Activated CD4-positive, alpha-beta T cell treated with anti-CD3 and anti-CD28 coated beads, Interleukin-2, amount 50 U/mL, for 4 hours (primary cell): ENCODE results near the gene RAD54L.
"Not testable (repeated sequence)": the region's sequence is repeated elsewhere in the genome, so short reads cannot be mapped to it uniquely, and the experiment has no call there.

Experiments
- DNase-seq, 2 experiments: peaks; one replicate each; pipeline ENCODE4 v3.0.0-alpha.2; 2020

Gene RAD54L

DNA sequence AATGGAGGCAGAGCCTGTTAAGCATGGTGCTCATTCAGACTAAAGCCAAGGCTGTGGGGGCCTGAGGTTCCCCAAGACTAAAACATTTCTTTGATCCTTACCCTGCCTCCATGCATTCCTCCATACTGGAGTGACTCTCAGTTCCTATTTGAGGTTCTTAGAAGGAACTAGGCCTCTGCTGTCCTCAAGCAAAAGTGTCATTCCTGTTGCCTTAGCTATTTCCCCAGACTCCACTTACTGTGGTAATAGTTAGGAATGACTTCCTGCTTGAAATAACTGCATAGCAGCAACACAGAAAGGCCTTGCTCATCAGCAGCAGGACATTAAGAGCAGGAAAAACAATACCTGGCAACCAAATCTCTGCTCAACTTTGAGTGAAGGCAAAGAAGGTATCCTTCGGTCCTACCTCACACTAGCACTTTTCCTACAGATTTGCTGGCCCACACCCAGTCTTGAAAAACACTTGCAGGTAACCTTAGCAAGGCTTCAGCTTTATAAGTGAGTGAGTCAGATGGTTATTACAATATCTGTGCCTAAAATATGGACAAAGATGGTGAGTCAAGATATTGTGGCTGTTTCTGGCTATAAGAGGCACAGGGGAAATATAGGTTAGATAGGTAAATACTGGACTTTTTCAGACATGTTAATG, 41.0 kb downstream of the RAD54L start:
- DNase-seq: no peak

DNA sequence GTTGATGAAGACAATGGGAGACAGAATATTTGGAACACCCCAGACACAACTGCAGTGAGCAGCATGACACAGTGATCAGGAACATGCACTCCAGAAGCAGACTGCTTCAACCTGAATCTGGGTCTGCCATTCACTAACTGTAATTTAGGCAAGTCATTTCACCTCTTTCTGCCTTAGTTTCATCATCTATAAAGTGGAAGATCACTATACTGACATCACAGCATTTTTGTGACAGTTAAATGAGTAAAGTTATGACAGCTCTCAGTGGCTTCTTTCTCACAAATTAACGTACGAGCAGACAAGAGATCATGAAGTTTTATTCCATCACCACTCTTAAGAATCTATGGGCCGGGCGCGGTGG, 41.6 kb downstream of the RAD54L start:
- DNase-seq: no peak

DNA sequence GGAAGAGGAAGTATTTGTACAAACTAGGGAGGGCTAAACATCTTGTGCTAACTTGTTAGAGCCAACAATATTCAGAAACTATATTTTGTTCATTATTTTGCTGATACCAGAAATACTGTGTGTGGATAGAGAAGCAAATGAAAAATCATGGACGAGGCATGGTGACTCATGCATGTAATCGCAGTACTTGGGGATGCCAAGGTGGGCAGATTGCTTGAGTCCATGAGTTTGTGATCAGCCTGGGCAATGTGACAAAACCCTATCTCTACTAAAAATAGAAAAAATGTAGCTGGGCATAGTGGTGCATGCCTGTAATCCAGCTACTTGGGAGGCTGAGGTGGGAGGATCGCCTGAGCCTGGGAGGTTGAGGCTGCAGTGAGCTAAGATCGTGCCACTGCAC, 42.4 kb downstream of the RAD54L start:
- no peak for DNase-seq

DNA sequence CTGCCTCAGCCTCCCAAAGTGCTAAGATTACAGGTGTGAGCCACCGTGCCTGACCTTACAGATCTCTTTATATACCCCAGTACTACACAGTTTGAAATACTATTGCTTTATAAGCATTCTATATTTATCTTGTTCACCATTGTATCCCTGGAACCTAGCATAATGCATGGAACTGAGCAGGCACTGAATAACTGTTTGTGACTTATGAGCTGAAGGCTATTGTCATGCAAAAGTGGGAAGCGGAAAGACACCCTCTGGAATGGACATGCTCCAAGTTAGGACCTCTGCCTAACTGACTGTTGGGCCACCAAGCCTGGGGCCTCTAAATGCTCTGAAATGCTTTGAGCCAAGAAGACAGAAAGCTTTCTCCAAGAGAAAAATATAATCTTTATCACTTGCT, 47.7 kb downstream of the RAD54L start:
- DNase-seq: no peak

DNA sequence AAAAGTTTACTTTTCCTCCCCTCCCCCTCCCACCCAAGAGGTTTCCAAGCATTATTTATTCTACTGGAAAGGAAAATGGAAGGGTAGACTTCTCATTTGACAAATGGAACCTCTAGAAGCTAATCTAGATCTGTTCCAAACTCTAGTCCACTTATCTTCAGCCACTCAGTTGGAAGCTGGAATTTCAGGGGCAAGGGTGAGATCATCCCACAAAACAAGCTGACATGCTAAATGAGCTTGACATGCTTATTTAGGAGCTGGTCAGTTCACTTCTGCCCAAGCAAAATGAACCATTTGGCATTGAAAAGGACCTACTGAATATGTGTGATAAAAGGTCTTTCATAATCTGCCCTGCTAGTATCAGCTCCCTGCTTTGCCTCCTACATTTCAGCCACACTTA, 50.8 kb downstream of the RAD54L start:
- no peak for DNase-seq

DNA sequence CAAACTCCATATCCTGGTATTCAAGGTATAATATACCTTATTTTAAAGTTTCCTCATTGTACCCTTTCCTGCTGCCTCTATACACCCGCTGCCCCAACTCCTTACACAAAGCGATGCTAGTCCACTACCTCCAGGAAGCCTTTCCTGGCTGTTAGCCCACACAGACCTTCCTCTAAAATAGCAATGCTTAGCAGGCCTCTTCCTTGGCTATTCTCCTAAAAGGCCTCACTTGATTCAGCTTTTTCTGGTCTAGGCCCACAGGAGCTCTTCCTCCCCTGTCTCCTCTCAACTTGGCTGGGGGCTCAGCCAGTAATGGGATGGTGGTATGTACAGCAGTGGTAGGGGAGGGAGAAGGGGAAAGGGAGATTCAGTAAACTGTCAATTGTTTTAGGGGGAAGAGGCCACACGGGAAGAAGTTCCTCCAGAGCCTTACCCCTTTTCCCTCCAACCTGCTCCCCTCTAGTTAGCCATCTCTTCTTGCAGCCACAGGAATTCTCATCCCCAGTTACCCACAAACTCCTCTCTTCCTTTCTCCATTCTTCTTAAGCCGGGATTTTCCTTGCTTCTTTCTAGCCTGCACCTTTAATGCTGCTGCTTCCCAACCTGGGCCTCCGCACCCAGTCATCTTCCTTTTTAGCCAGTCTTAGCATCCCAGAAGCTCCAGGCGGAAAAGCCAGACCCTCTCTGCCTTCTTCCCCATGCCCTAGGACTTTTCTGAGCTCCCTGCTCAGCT, 53.3 kb downstream of the RAD54L start:
- no peak for DNase-seq

DNA sequence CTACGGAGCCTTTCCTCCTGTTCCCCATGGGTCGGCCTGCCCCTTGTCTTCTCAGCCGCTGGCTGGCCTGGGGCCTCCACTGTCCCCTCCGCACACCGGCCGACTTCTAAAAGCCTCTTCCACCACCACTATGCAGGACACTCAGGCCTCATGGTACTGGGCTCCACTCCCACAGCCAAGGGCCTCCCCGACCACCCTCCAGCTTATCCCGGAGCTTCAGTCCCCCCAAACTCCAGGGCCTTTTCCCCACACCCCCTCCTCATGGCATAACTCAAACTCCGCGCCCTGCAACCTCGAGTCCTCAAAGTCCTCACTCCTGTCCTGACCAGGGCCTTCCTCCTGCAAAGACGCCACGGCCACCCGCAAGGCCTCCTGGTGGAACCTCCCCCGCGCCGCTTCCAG, 53.8 kb downstream of the RAD54L start:
- no peak for DNase-seq

DNA sequence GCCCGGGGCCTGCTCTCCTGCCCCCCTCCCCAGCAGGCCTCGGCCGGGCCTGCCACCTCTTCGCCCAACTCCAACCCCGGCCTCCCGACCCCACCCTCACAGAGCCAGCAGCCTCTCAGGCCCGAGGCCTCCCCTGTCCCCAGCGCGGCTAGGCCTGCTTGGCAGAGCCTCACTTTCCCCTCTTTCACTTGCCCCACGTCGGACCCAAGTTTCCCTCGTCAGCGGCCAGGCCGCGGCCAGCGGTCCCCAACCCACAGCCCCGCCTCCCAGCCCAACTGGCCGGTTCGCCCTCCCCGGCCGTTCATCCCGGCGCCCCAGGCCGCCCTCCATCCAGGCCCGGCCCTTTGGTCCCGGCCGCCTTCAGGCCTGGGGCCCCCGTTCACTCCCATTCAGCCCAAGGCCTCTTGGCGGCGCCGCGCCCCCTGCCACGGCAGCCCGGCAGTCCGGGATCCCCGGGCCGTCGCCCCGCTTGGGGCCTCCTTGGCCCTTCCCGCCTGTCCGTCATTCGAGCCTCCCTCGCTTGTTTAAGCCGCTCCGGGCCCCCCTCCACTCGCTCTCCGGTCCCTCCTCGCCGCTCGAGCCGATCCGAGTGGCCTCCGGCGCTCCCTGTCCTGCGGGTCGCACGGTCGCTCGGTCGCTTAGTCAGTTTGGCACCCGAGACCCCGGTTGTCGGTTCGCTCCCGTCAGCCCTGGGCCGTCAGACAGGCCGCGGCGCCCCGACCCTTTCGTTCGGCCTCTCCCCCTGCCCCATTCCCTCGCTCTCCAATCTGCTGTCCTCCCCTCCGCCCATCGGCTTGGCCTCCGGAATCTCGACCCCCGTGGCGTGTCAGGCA, 54.5 kb downstream of the RAD54L start:
- DNase-seq: peak; percentile 29 to 32

DNA sequence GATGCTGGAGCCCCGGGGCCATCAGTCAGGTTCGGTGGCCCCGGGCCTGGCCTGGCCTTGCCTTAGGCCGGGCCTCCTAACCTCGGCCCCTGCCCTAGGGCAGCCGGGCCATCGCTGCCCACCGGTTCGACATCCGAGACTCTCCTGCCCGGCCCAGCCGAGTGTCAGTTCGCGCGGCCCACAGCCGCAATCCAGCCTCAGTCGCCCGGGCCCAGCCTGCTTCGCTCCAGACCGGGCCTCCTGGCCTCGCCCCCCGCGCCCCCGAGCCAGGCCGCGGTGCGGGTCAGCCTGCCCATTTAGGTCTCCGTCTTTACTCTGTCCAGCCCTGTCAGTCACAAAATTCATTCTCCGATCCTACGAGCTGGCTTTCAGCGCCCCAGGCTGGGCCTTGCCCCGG, 55.1 kb downstream of the RAD54L start:
- DNase-seq: no peak

DNA sequence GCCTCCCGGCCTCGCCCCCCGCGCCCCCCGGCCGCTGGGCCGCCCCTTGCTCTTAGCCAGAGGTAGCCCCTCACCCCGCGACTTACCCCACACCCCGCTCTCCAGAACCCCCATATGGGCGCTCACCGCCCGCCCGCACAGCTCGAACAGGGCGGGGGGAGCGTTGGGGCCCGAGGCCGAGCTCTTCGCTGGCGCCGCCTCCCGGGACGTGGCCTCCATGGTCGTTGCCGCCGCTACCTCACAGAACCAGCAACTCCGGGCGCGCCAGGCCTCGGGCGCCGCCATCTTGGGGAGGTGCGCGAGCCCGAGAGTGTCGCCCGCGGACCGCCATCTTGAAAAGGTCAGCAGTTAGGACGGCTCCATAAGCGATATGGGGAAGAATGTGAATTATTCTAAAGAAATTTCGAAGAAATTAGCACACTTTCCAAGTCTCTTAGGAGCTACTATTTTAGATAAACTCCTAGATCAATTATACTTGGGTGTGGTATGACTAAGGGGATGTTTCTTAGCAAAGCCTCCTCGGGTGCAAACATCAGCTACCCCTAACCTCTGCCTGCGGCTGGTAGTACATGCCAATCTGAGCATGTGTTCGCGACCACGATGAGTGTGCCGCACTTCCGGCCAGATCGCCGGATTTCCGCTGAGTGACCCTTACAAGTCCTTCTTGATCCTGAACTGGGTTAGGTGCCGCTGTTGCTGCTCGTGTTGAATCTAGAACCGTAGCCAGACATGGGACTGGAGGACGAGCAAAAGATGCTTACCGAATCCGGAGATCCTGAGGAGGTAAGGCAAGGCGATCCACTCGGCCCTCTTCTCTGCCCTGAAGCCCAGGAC, 55.7 kb downstream of the RAD54L start, which contains the start of the genes LRRC41 and UQCRH:
Gene LRRC41 (minus strand): TSS at position 579 of the 834 bp plus-strand sequence. CDS start 294 bp downstream, at position 285.
Gene UQCRH (plus strand): TSS at position 661 of the 834 bp plus-strand sequence. CDS start 69 bp downstream, at position 730.
- peak; percentile 90 for DNase-seq

DNA sequence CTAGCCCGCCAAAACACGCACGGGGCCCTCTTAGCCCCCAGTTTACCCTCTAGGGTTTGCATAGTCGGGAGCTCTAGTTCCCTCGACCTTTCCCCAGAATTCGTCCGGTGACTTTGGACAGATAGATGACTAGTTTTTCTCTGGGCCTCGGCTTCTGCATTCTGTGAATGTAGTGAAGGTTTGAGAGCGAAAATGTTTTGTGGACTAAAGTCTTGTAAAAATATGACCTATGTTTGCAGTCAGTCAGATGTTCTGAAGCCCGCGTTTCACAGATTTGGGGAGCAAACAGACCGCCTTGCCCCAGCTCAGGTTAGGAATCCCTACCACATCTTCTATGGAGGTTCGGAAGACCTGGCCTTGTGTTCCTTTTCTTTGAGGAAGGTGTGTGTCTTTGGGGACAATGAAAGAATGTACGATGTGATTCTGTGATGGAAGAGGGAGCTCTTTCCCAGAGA, 56.3 kb downstream of the RAD54L start:
- no peak for DNase-seq

DNA sequence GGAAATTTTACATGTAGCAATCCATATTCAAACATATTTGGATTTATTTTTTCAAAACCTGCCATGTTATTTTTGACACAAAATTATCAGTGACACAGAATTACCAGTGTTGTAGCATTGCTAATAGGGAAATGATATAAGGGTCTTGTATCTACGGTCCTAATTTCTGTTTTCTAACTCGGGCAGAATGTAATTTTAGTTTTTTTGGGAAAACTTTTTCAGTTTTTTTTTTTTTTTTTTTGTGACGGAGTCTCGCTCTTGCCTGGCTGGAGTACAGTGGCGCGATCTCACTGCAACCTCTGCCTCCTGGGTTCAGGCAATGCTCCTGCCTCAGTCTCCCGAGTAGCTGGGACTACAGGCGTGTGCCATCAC, 58.6 kb downstream of the RAD54L start:
- DNase-seq: no peak

DNA sequence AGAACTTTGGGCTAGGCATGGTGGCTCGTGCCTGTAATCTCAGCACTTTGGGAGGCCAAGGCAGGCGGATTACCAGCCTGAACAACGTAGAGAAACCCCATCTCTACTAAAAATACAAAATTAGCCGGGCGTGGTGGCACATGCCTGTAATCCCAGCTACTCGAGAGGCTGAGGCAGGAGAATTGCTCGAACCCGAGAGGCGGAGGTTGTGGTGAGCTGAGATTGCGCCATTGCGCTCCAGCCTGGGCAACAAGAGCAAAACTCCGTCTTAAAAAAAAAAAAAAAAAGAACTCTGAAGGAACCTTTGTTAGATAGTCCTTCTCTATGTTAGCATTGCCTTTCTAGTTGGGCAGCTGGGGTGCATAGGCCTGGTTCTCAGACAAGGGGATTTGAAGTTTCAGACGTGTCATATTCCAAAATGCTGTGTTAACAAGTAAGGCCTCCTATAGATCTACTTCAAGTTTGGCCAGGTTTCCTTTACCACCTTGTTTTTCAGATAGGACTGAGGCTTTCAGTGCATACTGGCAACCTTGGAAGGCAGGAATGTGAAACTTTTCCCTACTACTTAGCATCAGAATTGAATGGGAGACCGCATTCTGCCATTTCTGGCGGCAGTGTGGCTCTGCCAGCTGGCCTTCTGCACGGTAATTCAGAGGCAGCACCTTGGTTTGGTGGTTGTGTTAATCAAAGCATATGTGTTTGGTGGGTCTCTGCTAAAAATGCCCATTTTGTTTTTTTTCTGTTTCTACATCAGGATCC, 62.0 kb downstream of the RAD54L start:
- DNase-seq: no peak

DNA sequence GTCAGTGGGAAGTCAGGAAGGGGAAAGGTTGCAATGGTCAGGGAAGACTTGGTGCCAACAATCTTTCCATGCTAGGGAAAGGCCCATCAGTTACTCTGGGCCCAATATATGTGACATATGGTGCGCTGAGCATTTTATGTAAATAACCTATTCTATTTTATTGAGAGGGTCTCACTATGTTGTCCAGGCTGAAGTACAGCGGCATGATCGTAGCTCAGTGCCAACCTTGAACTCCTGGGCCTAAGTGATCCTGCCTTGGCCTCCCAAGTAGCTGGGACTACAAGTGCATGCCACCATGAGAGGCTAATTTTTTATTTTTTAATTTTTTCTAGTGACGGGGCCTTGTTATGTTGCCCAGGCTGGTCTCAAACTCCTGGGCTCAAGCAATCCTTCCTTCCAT, 62.8 kb downstream of the RAD54L start:
- no peak for DNase-seq

DNA sequence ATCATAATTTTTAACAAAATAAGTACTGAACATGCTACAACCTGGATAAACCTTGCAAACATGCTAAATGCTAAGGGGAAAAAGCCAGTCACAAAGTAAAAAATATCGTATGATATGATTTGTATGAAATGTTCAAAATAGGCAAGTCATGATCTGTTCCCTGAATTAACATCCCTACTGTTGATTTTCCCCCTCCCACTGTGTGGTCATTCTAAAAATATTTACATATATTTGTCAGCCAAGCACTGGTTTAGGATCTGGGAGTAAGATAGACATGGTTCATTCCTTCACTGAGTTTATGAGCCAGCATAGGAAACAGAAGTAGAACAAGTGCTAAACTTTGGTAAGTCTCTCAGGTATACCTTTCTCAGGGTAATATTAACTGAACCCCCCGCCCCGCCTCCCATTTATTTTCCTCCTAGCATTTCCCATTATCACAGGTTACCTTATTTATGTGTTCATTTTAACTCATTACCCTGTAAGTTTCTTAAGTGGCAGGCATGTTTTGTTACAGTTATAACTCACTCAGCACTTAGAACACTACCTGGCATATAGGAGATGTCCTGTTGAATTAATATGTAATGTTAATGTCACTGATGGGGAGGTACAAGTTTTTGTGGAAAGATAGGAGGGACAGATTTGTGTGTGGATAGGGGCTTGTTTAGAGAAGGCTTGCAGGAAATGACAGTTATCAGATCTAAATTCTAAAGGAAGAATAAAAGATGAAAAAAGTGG, 68.3 kb downstream of the RAD54L start:
- DNase-seq: no peak

DNA sequence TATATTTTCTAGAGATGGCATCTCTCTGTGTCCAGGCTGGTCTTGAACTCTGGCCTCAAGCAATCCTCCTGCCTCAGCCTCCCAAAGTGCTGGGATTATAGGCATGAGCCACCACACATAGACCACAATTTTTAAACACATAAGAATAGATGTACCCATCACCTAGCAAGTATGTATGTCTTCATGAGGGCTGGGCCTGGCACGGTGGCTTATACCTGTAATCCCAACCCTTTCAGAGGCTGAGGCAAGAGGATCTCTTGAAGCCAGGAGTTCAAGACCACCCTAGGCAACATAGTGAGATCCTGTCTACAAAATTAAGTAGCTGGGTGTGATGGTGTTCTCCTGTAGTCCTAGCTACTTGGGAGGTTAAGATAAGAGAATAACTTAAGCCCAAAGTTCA, 69.8 kb downstream of the RAD54L start:
- DNase-seq: no peak

DNA sequence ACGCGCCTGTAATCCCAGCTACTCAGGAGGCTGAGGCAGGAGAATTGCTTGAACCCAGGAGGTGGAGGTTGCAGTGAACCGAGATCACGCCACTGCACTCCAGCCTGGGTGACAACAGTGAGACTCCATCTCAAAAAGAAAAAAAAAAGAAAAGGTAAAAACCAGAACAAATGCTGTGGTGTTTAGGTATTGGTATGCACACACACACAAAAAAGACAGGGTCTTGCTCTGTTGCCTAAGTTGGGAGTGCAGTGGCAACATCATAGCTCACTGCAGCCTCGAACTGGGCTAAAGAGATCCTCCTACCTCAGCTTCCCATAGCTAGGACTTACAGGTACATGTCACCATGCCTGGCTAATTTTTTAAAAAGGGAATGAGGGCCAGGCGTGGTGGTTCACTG, 71.7 kb downstream of the RAD54L start:
- DNase-seq: not testable (repeated sequence)

DNA sequence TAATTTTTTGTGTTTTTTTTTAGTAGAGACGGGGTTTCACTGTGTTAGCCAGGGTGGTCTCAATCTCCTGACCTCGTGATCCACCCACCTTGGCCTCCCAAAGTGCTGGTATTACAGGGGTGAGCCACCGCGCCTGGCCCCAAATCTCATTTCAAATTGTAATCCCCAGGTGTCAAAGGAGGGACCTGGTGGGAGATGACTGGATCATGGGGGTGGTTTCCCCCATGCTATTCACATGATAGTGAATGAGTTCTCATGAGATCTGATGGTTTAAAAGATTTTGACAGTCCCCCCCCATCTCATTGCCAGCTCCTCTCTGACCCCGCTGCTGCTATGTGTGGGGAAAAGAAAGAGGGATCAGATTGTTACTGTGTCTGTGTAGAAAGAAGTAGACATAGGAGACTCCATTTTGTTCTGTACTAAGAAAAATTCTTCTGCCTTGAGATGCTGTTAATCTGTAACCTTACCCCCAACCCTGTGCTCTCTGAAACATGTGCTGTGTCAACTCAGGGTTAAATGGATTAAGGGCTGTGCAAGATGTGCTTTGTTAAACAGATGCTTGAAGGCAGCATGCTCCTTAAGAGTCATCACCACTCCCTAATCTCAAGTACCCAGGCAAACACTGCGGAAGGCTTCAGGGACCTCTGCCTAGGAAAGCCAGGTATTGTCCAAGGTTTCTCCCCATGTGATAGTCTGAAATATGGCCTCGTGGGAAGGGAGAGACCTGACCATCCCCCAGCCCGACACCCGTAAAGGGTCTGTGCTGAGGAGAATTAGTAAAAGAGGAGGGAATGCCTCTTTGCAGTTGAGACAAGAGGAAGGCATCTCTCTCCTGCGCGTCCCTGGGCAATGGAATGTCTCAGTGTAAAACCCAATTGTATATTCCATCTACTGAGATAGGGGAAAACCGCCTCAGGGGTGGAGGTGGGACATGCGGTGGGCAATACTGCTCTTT, 72.7 kb downstream of the RAD54L start:
- DNase-seq: not testable (repeated sequence)

DNA sequence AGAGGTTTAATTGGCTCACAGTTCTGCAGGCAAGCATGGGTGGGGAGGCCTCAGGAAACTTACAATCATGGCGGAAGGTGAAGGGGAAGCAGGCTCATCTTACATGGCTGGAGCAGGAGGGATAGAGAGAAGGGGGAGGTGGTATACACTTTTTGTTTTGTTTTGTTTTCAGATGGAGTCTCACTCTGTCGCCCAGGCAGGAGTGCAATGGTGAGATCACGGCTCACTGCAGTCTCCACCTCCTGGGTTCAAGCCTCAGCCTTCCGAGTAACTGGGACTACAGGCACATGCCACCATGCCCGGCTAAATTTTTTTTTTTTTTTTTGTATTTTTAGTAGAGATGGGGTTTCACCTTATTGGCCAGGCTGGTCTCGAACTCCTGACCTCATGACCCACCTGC, 74.6 kb downstream of the RAD54L start:
- not testable (repeated sequence) for DNase-seq
